GM21619 (cell line): ENCODE results near the gene VIPR2.
"Not testable (repeated sequence)": the region's sequence is repeated elsewhere in the genome, so short reads cannot be mapped to it uniquely, and the experiment has no call there.

Source experiments
- ATAC-seq: cut with Tn5 transposase; IDR thresholded peaks from one replicate; pipeline ENCODE4 v1.9.1; 2021; ENCODE audit not compliant: unreplicated experiment

VIPR2 gene

GRCh38 chr7:159013825-159014289, 130.8 kb downstream of the VIPR2 start:
- ATAC-seq: no peak

GRCh38 chr7:159013181-159013690, 131.4 kb downstream of the VIPR2 start:
- ATAC-seq: no peak

GRCh38 chr7:159012353-159013069, 132.2 kb downstream of the VIPR2 start:
- no peak for ATAC-seq

GRCh38 chr7:159011722-159012022, 133.0 kb downstream of the VIPR2 start:
- ATAC-seq: no peak

GRCh38 chr7:159010937-159011721, 133.5 kb downstream of the VIPR2 start:
- no peak for ATAC-seq

- no peak for ATAC-seq
Observed at GRCh38 chr7:159010411-159010810, 134.3 kb downstream of the VIPR2 start.

GRCh38 chr7:159009951-159010350, 134.7 kb downstream of the VIPR2 start:
- ATAC-seq: no peak

GRCh38 chr7:159008417-159008816, 136.2 kb downstream of the VIPR2 start:
- ATAC-seq: no peak

GRCh38 chr7:159007996-159008389, 136.7 kb downstream of the VIPR2 start:
- no peak for ATAC-seq

- ATAC-seq: no peak
Observed at GRCh38 chr7:159007364-159007995, 137.2 kb downstream of the VIPR2 start.

- ATAC-seq: no peak
Observed at GRCh38 chr7:159006610-159007130, 138.0 kb downstream of the VIPR2 start.

- ATAC-seq: not testable (repeated sequence)
Observed at GRCh38 chr7:159006022-159006609, 138.6 kb downstream of the VIPR2 start.

- ATAC-seq: no peak
Observed at GRCh38 chr7:159005618-159006017, 139.0 kb downstream of the VIPR2 start.

- no peak for ATAC-seq
Observed at GRCh38 chr7:159004411-159004810, 140.3 kb downstream of the VIPR2 start.

GRCh38 chr7:159001811-159002210, 142.9 kb downstream of the VIPR2 start:
- no peak for ATAC-seq

GRCh38 chr7:159000859-159001435, 143.7 kb downstream of the VIPR2 start:
- ATAC-seq: no peak

- no peak for ATAC-seq
Observed at GRCh38 chr7:159000070-159000469, 144.6 kb downstream of the VIPR2 start.

GRCh38 chr7:158999496-158999895, 145.2 kb downstream of the VIPR2 start:
- ATAC-seq: no peak

GRCh38 chr7:158998261-158998660, 146.4 kb downstream of the VIPR2 start:
- ATAC-seq: not testable (repeated sequence)

- no peak for ATAC-seq
Observed at GRCh38 chr7:158997471-158997870, 147.2 kb downstream of the VIPR2 start.

- ATAC-seq: no peak
Observed at GRCh38 chr7:158997110-158997453, 147.6 kb downstream of the VIPR2 start.
